HG02973 (cell line): ENCODE measurements around the gene SMLR1.

ENCODE experiments used
- ATAC-seq: cut with Tn5 transposase; IDR thresholded peaks from one replicate; pipeline ENCODE4 v1.9.1; 2021; ENCODE audit warnings: moderate library complexity; ENCODE audit not compliant: unreplicated experiment

Gene SMLR1

DNA sequence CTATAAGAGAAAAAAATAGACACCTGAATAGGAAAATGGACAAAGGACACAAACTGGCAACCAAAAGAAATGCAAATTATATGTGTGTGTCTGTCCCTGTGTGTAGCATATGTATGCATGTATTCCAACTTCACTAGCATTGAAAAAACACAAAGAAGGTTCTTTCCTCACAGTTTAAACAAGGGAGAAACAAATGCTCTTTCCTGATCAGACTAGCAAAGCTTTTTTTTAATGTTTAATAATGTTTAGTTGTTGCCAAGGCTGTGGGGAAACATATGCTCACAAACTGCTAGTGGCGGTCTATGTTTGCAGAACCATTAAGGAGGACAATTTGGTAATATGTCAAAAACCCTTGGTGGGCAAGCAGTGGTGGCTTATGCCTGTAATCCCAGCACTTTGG is 22.4 kb downstream of the SMLR1 start:
- ATAC-seq = no peak

DNA sequence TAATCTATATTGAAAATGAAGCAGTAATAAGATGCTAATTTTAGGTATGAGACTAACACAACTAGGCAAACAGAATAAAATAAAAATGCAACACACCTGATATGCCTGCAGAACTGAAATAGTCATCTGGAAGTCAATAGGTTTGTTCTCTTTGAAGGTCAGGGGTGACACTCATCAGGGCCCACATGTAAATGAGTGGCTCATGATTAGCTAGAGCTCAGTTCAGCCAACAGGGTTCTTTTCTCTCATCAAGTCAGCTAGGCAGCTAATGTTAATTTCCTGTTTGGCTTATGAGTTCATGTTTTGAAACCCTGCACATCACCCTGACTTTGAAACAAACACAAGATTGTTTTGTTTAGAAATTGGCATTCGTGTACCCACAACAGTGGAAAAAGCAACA is 23.8 kb downstream of the SMLR1 start:
- no peak for ATAC-seq

DNA sequence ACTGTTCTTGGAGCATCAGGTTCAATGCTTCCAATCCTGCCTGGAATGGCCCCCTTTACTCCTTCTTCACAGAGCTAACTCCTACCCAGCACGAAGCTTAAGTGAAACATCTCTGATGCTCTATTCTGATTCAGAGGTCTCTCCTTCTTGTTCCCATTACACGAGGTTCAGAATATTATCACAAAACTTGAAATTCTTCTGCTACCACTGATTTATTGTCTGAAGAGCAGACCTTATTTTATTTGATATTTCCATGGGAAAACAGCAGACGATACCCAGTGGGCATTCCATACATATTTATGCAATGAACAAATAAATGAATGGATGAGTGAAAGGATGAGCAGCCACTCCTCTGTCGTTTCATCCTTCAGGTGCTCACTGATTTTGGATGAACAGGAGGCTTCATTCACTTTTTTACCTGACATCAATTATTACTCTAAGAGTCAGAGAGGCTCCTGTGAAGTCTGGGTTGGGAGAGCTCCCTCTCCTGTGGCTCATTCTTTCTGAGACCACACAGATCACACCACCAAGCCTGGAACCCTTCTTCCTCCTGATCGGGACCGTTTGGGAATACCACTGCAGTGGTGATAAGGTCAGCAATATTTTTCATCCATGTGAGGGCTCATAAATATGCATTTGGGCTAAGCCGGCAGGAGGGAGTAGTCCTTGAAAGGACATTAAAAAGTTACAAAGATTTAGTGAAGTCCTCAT is 25.8 kb downstream of the SMLR1 start:
- ATAC-seq = no peak

DNA sequence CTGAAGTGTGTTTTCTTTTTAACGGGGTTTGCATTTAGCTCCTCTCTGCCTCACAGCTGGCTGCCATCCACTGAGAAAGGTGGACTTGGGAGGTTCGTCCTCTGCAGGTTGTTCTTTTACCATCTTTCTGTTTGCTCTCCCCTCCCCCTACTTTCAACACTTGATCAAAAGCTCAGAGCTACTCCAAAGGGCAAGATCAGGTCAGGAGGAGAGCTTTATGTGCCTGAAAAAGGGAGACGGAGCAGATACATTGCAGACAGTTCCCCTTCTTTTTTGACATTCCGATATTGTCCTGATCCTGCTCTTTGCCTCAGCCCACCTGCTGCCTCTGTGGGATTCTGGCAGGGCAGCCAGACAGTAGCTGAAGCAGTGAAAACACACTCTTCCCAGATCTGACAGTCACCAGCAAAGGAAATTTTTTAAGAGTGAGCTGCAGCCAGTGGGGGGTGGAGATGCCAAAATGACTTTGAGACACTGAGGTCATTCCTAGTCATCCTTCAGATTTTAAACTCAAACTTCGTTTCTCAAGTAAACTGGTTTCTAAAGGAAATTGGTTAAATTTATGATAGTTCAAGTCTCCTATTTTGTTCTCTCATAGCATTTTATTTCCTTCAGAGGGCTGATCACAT is 26.5 kb downstream of the SMLR1 start:
- no peak for ATAC-seq

DNA sequence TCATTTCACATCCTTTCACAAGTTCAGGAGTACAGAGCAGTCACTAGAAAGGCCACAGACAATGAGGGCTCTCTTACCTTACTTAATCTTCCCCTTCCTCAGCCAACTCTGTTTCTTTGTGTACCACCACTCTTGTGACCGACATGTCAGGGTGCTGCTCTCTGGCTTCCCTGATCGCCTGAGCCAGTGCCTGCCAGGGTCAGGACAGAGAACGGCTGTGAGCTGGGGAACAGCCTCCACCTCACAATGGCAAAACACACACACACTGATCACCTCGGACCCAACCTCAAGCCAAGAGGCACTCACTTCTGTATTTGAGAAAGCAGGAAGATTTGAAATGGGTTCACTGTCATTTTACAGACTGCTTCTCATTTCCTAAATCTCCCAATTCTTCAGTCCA is 30.8 kb downstream of the SMLR1 start:
- no peak for ATAC-seq

DNA sequence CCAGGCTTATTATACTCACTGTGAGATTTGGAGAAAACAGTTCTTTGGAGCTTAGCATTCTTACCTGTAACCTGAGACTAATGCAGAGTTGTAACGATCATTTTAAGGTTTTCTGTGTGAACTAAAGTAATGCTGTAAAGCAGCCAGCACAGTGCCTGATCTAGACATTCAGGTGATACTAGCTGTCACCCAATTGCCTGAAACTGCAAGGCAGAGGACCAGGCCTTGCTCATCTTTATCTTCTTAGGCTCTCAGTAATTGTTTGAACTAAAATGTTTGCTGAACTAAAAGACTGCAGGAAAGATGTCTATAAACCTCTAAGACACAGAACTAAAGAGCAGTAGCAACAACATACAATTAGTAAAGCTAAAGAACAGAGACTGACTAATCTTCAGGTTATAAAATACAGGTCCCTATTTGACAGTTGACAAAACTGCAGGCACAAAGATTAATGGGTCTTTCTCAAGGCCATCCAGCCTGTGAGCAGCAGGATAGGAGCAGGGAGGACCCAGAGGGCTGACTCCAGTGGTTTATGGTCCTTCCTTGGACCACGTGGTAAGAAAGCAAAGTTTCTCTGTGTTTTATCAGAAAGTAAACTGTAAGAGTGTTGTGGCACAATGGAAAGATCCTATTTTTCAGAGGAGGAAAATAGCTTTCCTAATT is 31.4 kb downstream of the SMLR1 start:
- no peak for ATAC-seq

DNA sequence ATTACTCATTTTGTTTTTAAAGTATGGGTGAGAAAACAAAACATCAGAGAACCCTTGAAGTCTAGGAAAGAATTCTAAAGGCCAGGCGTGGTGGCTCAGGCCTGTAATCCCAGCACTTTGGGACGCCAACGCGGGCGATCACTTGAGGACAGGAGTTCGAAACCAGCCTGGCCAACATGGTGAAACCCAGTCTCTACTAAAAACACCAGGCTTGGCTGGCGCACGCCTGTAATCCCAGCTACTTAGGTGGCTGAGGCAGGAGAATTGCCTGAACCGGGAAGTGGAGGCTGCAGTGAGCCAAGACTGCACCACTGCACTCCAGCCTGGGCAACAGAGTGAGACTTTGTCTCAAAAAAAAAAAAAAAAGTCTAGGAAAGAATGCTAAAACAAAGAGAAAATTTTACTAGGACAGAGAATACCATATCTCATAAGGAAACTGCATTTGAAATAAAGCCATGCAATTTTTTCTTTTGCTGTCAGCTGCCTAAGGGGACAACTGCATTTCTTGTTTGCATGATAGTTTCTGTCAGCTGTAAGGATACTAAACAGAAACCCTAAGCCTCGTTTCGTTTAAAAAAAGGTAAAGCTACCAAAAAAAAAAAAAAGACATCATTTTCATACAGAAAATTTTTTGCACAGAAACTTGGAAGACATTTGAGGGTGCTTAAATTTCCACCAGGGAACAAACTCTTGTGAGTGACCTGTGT is 32.1 kb downstream of the SMLR1 start:
- ATAC-seq = no peak

DNA sequence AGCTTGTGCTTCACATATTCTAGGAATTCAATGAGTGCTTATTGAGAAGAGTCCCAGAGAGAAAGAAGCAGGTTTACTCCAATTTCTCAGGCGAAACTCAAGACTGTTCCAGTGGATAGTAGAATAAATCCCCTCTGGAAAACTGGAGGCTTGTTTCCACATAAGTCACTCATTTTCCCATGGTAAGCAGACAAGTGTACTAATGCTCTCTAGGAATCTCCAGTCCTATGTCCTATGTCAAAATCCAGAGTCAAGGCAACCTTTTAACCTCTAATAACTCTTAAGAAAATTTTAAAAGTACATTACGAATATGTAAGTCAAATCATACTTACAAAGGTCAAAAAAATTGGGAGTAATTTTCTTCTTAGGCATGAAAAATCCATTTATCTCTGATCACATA is 35.2 kb downstream of the SMLR1 start:
- ATAC-seq = no peak

DNA sequence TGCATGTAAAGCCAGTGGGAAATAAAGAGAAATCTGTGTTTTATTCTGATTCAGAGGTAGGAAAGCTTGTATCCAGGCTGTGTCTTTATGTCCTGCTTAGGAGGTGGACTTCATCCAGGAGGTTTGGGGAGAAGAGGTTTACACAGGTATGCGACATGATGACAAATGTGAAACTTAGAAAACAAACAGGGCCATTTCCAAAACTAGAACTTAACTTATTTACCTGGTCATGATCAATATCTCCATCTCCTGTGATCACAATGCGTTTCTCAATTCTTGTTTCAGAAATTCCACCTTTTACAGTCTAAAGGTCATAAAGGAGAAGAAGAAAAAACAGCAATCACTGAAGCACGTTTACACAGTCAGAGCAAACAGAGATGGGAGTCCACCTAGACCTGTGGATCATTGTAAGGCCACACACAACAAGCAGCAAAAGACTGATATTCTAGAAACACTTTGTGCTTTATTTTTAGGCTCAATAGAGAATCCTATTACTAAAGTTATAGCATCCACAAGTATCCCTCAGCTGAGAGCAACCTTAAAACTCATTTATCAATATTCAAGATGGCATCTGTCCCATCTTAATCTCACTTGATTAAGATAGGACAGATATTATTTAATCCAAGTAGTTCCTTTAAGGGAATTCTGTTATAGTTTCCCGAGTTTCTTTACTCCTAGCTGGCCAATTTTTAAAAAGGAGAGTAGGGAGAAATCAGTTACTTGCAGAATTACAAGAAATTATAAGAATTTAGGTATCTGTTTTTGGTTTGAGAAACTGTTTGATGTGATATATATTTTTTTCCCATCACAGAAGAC is 36.4 kb downstream of the SMLR1 start:
- ATAC-seq = no peak

DNA sequence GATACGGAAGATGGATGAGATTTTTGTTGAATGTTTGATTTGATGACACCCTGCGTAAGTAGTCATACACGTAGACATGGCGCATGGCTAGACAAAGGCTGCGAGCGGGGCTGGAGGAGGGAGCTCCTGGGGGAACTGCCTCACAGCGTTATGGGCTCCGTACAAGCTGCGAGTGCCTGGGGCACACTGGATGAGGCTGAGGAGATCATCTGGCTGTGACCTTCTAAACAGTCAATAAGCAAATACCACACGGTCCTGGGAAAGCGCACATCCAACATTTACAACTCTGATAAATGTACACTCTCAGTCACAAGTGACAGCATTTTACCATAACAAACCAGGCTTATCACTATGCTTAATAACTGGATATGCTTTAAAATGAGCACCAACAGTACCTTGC is 37.1 kb downstream of the SMLR1 start:
- ATAC-seq = no peak

DNA sequence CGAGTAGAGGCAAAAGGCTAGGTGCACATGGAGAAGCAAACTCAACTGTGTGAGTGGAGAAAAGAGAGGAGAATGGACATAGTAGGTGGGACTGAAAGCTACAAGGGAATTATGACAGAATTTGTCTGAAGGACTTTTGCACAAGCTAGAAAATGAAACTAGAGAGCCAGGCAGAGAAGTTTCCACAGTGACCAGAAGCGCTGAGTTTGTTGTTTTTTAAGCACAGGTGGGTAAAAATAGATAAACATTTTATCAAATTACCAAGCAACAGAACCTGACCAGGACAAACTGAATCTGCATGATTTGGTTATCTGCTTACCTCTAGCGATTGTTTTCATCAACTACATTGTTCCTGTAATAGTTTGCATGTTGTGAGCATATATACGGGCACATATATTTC is 38.6 kb downstream of the SMLR1 start:
- ATAC-seq = no peak

DNA sequence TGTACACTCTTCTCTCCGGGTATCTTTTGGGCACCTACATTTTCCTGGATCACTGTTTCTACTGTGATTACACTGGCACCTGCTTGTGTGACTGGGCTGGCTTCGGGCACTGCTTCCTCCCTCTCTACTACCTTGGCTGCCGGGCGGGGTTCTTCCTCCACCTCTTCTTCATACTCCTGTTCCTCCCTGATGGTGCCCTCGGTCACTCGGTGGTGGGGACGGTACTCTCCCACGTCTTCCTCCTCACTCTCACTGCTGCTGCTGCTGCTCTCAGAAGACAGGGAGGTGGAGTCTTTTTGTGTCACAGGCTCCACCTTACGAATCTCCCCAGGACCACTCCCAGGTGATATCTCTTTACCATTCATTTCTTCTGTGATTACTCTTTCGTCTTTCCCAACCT is 42.5 kb downstream of the SMLR1 start:
- no peak for ATAC-seq

DNA sequence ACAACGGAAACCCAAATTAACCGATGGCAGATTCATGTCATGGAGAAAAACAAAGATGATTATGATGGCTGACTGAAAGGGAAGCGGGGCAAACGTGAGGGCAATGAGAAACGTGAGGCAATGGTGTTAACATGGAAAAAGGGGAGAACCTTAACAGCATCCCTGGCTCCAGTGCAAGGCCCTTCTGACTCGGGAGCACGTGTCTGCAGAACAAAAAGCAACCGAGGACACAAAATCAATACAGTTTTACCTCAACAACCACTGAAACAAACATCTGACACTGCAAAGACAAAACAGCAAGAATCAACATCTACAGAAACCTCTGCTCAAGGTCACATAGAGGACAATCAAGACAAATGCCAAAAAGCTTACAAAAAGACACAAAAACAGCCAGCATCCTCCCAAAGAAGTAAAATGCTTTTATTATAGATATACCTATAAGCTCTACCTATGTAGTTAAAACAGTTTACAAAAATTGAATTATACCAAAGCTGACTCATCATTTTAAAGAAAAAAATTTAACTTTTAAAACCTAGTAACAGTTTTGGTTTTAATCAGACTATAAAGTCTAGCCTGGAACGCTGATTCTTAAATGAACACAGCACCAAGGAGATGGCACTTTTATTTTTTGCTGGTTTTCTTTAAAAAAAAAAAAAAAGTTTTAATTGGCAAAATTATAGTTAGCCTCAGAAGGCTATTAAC is 43.1 kb downstream of the SMLR1 start:
- ATAC-seq = no peak

DNA sequence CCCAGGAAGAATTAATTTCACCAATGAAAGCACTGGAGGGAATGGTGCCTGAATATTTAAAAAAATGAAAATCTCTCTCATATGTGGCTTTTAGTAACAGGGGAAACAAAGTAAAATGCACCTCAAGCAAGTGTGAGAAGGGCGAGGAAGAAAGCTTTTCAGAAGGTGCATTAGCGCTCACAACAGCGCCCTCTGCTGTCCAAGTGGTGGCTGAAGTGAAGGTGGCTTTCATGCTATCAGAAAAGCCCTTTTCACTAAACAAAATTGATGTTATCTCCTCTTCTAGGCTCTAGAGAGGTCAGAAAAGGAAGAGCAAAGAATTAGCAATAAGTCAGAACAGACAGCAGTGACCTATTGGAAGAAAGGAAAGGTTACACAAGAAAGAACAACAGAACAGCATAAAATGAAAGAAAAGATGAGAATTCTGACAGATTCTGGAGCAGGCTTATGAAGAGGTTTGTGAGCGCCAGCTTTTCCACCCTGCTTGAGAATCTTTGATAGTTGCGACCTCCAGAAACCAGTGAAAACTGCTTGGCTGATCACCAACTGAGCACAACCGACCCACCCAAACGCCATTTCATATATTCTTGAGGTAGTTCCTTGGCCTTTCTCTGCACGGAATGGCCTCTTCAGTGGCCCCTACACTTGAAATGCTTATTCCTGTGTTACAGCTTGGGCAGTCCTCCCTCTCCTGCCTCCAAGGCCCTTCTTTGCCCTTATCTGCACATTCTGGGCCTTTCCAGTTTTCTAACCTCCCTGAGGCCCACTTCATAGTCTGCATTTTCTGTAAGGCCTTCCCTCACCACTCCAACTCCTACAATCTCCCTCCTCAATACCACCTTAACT is 45.3 kb downstream of the SMLR1 start:
- ATAC-seq = no peak

DNA sequence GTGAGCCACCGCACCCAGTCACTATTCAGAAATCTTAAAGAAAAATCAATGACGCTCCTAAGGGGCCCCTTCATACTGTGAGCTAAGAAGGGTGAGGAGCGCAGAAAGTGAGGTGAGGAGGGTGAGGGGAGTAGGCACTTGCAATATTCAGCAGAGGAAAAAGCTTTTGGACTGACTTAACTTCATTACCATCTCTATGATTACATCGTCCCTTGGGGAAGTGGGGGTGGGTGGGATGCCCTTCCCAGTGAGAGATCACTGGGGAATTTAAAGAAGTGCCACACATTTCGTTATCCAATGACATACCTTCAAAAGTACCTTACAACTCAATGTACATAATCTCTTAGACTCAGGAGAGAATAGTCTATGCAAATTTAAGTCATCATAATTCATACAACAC is 46.5 kb downstream of the SMLR1 start:
- ATAC-seq = no peak

DNA sequence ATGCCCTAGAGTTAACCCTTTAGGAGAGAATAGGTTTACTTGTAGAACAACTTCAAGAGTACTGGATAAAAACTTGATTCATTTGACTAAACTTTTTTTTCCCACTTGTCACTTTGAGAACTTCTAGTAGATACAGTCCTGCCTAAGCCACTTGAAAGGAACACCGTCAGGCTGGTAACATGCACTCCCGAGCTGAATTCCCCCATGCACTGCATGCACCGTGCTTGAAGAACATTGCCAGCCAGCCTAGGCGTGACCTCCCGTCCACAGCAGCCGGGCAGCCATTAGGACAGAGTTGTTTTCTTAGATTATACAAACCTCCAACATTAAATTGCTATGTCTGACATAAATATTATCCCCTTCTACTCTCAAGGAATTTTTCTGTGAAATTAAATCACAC is 52.6 kb downstream of the SMLR1 start:
- no peak for ATAC-seq

DNA sequence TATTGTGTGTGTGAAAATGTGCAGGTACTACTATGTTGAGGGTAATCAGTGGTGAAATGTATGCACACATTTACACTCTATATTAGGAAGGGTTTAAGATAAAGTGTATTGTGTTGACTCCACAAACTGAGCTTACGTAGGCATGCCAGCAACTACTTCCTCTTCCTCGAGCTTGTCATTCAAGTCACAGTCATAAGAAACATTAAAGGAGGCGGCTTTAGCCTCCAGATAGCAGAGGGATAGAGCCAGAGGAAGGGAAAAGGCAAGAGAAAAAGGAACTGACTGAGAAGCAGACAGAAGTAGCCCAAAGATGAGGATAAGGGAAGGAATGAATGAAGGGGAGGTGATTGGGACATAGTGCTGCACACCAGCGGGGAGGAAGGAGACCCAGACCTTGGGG is 55.2 kb downstream of the SMLR1 start:
- no peak for ATAC-seq

DNA sequence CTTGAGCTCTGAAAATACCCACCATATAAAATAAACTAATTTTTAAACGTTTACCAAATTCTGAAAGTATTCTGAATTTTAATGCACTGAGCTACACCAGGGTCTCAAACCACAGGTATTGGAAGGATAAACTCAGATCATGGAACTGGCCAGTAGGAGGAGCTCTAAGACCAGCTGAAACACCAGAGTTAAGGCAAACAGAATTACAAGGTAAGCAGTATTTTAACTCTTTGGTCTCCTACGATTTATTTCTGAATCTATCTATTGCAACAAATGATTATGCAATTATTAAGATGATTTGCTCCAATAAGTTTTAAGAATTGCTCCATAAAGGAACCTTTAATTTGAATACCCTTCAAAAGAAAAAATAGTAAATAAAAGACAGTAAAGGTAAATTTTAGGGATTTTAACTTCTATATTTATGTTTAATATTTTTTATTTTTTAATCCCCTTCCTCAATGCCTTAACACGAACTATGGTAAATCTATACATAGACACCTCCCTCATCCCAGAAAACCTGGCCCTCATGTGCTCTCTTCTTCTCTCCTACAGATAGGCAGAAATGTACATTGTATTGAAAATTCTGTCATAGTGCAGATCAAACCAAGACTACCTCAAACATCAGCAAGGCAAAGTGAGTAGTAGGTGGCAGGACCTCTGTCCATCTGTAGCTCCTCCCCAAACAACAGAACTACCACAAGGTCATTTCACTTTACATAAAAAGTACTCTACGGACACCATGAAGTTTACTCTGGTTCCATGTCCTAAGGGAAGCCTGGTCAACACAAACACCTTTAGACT is 58.4 kb downstream of the SMLR1 start:
- ATAC-seq = peak; percentile 88
